ENCODE data around the gene FMR1.

GRCh38 chrX:147978931-147979330 lies 67.2 kb downstream of the FMR1 start:
- TF ChIP-seq CTCF (IDR thresholded peaks at IDR 0.05) (no peak), POLR2A (IDR thresholded peaks at IDR 0.05) (no peak), EP300 (IDR thresholded peaks at IDR 0.05) (no peak)

All from tibial nerve (tissue), 4 donors.